Stimulated activated effector memory CD8-positive, alpha-beta T cell treated with anti-CD3 and anti-CD28 coated beads, Interleukin-12 subunit alpha, Interleukin-12 subunit beta, amount 100 ng/mL, for 72 hours (primary cell): ENCODE data around the gene CSTB.
"Not testable (repeated sequence)": the region's sequence is repeated elsewhere in the genome, so short reads cannot be mapped to it uniquely, and the experiment has no call there.

Source experiments
- ATAC-seq: fragments of 150-1000 bp; cut with Tn5 transposase; 2 replicates; pipeline ENCODE4 v1.10.0; 2021
- DNase-seq, 2 donors: peaks; one replicate each; pipeline ENCODE4 v3.0.0; 2021 to 2022; ENCODE audit warnings: low spot score in 2 of 2
- H3K27ac Mint-ChIP-seq: one replicate; pipeline ENCODE4 v1.8.0; 2022; ENCODE audit warnings: mild to moderate bottlenecking, mixed read lengths
- H3K36me3 Mint-ChIP-seq: one replicate; pipeline ENCODE4 v1.8.0; 2022; ENCODE audit warnings: mild to moderate bottlenecking, mixed read lengths
- H3K4me1 Mint-ChIP-seq: one replicate; pipeline ENCODE4 v1.8.0; 2022; ENCODE audit warnings: mixed read lengths
- H3K4me3 Mint-ChIP-seq: one replicate; pipeline ENCODE4 v1.8.0; 2022; ENCODE audit warnings: mild to moderate bottlenecking, mixed read lengths
- H3K9me3 Mint-ChIP-seq: one replicate; pipeline ENCODE4 v1.8.0; 2022; ENCODE audit warnings: mixed read lengths

Gene CSTB, protein sequence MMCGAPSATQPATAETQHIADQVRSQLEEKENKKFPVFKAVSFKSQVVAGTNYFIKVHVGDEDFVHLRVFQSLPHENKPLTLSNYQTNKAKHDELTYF

DNA sequence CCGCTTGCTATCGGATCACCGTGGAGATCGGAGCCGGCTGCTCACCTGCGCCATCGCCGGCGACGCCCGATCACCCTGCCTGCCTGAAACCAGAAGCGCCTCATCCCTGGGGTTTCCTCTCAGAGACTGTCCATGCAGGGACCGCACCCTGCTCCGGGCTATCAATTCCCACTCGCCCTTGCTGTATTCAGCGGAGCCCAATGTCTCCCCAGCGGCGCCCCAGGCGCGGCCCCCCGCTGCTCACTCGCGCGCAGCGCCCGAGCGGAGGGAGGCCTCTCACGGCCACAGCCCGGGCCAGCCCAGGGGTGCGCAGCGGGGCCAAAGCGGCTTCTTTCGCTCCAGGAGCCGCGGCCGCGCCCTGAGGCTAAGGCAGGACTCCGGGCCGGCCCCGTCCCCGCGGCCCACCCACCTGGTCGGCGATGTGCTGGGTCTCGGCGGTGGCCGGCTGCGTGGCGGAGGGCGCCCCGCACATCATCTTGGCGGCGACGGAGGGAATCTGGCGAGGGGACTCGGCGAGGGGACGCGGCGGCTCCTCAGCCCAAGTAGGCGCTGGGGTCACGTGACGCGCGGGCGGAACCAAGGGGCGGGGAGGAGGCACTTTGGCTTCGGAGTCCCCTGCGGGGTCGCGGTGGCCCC, at the start of gene CSTB:
TSS of gene CSTB (minus strand) at position 514 of the 636 bp plus-strand sequence. CDS start at position 475, 39 bp downstream.
- H3K9me3 Mint-ChIP-seq = no peaks in the 10 kb centered on the region
- peak; percentile 83 for ATAC-seq
- peaks cover 29% of the 10 kb centered on the region for H3K36me3 Mint-ChIP-seq
- H3K27ac Mint-ChIP-seq = peak within 1 kb of the TSS; percentile 94
- peak; percentile 79 to 94 for DNase-seq
- H3K4me3 Mint-ChIP-seq = peak within 1 kb of the TSS; percentile 88
- peaks cover 57% of the 10 kb centered on the region for H3K4me1 Mint-ChIP-seq

DNA sequence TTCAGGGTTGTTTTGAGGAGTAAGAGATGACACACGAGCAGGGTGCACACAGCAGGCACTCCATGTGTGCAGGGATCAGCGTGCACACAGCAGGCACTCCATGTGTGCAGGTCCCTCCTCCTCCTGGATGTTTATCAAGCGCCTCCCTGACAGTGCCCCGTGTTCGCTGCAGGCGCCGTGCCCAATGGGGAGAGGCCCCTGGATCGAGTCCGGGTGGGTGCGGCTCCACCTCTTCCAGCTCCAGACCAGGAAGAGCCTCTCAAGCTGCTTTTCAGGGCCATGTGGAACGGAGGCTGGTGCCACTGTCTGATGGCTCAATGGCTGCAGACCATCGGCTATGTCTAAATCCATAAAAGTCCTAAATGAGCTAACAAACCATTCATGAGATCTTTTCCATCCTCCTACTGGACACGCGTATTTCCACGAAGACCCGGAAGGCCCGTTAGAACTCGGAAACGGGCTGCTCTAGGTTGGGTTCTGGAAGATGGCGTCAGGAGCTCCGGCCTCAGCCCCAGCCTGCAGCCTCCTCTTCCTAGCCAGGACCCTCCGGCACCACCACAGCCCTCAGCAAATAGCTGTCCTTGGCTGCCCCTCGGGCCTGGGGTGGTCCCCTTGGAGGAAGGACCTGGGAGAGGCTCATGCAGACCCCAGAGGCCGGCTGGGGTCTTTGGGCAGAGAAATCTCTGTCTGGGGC, 49.3 kb upstream of the CSTB start:
- no peak for ATAC-seq
- Mint-ChIP-seq H3K27ac (no peak overlapping the region), H3K4me1 (no peaks in the 10 kb centered on the region), H3K36me3 (no peaks in the 10 kb centered on the region), H3K9me3 (no peaks in the 10 kb centered on the region), H3K4me3 (no peak overlapping the region)
- no peak for DNase-seq

DNA sequence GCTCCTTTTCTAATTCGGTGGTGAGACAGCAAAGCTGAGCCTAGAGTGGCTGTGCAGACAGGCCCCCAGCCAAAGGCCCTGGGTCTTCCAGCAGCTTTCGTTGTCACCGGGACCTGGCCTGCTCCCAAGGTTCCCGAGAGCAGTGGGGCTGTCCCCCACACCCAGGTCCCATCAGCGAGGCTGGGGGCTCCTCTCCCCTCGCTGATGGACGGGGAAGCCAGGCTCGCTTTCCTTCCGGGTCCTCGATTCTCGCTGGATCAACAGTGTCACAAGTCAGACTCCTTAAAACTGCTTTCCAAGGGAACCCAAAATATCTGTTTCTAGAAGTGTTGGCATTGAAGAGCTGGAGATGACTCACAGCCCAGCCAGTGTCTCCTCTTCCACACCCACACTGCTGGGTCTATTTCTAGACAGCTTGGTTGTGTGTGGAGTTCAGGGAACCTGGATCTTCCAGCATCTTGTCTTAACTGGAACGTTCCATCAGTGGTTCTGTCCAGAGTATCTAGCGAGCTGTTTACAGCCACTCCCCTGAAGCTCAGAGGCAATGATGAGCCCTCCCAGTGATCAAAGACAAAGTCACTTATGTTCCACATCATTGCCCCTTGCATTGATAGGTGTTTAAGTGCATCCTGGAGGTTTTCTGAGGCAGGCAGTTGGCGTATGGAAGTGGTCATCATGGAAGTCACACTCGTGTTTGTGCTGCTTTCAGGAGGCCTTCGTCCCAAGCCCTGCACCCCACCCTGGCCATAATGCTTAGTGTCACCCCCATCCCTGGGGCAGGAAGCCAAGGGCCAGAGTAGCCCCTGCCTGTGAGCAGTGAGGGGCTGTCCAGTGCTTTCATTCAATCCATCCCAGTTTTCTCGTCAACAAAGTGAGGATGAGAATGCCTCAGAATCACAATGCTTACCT, 48.5 kb upstream of the CSTB start:
- Mint-ChIP-seq H3K27ac (peak overlapping the region; percentile 17), H3K36me3 (no peaks in the 10 kb centered on the region), H3K4me3 (no peak overlapping the region), H3K4me1 (no peaks in the 10 kb centered on the region), H3K9me3 (no peaks in the 10 kb centered on the region)
- ATAC-seq (no peak), DNase-seq (no peak)

DNA sequence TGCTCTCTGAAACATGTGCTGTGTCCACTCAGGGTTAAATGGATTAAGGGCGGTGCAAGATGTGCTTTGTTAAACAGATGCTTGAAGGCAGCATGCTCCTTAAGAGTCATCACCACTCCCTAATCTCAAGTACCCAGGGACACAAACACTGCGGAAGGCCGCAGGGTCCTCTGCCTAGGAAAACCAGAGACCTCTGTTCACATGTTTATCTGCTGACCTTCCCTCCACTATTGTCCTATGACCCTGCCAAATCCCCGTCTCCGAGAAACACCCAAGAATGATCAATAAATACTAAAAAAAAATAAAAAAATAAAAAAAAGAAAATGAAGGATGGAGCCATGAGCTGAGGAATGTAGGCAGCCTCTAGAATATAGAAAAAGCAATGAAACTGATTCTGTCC, 46.6 kb upstream of the CSTB start:
- not testable (repeated sequence) for H3K9me3 Mint-ChIP-seq, H3K36me3 Mint-ChIP-seq

DNA sequence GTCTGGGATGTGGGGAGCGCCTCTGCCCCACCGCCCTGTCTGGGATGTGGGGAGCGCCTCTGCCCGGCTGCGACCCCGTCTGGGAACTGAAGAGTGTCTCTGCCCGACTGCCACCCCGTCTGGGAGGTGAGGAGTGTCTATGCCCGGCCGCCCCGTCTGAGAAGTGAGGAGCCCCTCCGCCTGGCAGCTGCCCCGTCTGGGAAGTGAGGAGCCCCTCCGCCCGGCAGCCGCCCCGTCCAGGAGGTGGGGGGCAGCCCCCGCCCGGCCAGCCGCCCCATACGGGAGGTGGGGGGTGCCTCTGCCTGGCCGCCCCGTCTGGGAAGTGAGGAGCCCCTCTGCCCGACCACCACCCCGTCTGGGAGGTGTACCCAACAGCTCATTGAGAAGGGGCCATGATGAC, 46.1 kb upstream of the CSTB start:
- not testable (repeated sequence) for H3K9me3 Mint-ChIP-seq, H3K4me1 Mint-ChIP-seq, H3K4me3 Mint-ChIP-seq, H3K27ac Mint-ChIP-seq, H3K36me3 Mint-ChIP-seq, ATAC-seq, DNase-seq

More for the DNA sequence above, 46.6 kb upstream of the CSTB start:
- H3K4me1 Mint-ChIP-seq, ATAC-seq, DNase-seq, H3K4me3 Mint-ChIP-seq, H3K27ac Mint-ChIP-seq: not testable (repeated sequence)

DNA sequence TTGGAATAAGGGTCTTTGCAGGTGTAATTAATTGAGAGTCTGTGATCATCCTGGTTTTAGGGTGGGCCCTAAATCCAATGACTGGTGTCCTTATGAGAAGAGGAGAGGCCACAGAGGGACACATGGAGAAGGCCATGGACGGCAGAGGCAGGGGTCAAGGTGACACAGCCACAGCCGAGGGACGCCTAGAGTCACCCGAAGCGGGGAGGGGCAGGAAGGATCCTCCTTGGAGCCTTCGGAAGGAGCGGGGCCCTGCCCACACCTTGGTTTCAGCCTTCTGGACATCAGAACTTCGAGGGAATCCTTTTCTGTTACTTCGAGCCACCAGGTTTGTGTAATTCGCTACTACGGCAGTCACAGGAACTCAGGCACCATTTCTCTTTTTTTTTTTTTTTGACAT, 44.4 kb upstream of the CSTB start:
- no peak overlapping the region for H3K27ac Mint-ChIP-seq
- no peaks in the 10 kb centered on the region for H3K36me3 Mint-ChIP-seq
- DNase-seq (no peak), ATAC-seq (no peak)
- no peak overlapping the region for H3K4me3 Mint-ChIP-seq
- H3K9me3 Mint-ChIP-seq = peaks cover 4% of the 10 kb centered on the region
- no peaks in the 10 kb centered on the region for H3K4me1 Mint-ChIP-seq

DNA sequence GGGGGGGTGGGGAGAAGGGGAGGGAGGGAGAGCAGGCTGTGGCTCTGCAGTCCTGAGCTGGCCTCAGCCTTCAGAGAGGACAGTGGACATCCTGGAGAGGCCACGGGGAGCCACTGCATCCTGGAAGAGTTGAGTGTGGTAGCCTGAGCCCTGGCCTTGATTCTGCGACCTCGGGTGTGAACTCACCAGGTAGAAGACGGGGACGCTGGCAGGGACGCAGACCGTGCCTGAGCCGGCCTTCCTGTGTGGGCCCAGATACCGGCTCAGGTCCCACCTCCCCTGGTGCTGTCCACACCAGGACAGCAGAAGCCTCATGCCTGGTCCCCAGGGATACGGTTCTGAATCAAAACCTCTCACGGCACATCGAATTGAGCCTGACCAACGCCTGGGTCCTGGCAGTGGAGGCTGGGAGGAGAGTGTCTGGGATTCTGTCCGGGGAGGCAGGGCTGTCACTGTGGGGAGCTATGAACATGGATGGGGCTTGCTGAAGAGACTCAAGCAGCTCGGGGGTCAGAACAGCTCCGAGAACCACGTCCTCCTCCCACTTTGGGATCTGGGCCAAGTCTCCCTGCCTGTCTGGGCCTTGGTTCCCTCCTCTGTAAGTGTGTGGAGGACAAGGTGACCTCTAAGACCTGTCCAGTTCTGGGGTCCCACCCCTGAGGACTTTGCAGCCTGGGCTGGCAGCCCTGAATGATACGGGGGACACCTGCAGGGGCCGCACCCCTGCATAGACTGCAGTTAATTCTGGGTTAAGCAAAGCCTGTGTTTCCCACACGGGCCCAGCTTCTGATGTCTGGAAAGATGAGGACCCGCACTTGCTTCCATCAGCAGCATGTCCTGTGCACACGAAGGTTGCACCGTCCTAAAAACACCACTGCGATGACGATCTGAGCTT, 43.6 kb upstream of the CSTB start:
- Mint-ChIP-seq H3K36me3 (peaks cover 3% of the 10 kb centered on the region), H3K27ac (no peak overlapping the region), H3K4me3 (no peak overlapping the region), H3K4me1 (peaks cover 3% of the 10 kb centered on the region), H3K9me3 (peaks cover 4% of the 10 kb centered on the region)
- ATAC-seq = no peak
- no peak for DNase-seq

DNA sequence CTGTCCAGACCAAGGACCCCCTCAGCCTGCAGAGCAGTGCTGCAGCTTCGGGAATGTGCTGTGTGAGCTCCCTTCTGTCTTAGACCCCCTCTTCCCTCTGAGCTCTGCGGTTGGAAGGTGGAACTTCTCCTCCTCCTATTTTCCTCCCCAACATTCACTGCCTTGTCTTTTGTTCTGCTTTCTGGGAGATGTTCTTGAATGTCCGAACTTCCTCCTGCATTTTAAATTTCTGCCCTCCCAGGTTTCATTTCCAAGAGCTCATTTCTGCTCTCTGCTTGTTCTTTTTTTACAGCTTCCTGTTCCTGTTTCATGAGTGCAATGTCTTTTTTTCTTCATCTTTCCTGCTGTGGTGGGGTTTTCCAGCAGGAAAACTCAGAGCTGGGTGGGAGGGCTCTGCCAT, 42.6 kb upstream of the CSTB start:
- Mint-ChIP-seq H3K4me3 (no peak overlapping the region), H3K9me3 (peaks cover 4% of the 10 kb centered on the region), H3K27ac (no peak overlapping the region), H3K36me3 (peaks cover 6% of the 10 kb centered on the region), H3K4me1 (peaks cover 8% of the 10 kb centered on the region)
- ATAC-seq (no peak), DNase-seq (no peak)

DNA sequence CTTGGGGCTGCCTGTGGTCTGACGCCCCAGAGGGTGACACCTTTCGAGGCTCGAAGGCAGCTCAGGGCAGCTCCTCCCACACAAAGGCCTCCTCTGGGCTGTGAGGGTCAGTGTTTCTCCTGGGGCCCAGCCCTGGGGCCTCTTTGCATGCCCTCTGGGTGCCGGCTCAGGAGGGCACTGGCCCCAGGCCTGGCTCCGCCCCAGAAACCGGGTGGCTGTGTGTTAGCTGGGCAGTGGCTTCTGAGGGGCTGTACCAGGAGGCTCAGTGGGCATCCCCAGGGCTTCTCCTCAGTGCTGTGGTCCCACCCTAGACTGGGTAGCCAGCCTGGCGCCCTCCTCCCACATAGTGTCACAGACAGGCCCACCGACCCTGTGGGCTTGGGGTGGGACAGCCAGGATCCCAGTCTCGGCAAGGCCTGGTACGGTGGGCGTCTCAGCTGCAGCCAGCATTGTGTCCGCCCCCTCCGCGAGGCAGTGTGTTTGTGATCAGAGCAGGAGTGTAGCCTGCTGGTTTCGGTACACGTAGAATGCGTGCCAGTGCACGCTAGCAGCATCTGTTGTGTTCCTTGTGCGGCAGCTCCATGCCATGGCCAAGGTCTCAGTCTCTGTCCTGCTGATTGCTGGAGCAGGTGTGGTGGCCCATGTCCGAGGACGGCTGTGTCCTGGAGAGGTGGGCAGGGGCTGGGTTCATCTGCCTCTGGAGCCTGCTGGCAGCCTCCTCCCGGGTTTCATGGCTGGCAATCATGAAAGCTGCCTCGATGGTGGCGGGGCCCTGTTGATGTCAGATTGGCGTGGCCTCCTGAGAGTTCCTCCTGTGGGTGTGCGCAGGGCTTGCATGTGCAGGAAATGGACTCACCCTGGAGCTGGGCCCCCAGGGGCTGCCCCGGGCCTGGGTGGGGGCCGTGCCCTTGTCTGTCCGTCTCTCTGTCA, 41.3 kb upstream of the CSTB start:
- H3K27ac Mint-ChIP-seq = no peak overlapping the region
- no peak overlapping the region for H3K4me3 Mint-ChIP-seq
- peaks cover 4% of the 10 kb centered on the region for H3K9me3 Mint-ChIP-seq
- peaks cover 6% of the 10 kb centered on the region for H3K36me3 Mint-ChIP-seq
- H3K4me1 Mint-ChIP-seq = peaks cover 11% of the 10 kb centered on the region
- no peak for ATAC-seq
- DNase-seq = no peak

DNA sequence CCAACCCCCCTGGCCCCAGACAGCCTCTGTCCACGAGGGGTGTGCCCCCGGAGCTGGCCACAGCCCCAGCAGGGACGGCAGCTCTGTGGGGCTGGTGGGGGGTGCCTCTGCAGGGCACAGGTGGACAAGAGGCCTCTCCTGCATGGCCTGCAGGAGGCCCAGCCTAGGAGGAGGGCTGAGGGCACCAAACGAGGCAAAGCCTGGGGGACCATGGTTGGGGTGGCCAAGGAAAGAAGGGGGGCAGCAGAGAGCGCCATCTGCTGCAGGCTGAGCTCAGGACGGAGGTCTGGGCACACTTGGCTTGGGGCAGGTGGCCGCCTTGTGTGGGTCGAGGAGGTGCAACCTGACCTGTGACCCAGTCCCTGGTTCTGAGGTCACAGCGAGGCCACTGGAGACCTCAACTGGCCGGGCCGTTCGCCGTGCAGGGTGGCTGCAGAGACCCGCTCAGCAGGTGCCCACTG, 40.5 kb upstream of the CSTB start:
- peaks cover 4% of the 10 kb centered on the region for H3K9me3 Mint-ChIP-seq
- ATAC-seq (no peak), DNase-seq (no peak)
- peaks cover 6% of the 10 kb centered on the region for H3K36me3 Mint-ChIP-seq
- H3K4me3 Mint-ChIP-seq = no peak overlapping the region
- H3K4me1 Mint-ChIP-seq = peaks cover 13% of the 10 kb centered on the region
- H3K27ac Mint-ChIP-seq = peak overlapping the region; percentile 40

DNA sequence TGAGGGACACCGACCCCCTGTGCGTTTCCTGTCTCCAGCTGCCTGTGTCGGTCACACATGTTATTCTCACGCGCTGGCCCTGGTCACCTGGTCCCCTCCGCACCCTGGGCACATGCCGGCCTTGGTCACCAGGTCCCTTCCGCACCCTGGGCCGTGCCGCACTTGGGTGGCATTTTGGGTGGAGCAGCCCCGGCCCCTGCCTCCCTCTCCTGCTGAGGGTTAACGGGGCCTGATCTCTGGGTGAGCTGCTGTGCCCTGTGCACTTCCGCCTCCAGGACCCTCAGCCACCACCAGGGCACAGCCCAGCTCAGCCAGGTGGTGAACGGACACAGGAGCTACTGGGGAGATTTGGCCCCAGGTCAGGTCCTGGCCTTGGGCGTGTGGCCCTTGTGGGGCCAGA, 39.9 kb upstream of the CSTB start:
- no peak for DNase-seq
- peaks cover 4% of the 10 kb centered on the region for H3K9me3 Mint-ChIP-seq
- H3K27ac Mint-ChIP-seq = peak overlapping the region; percentile 40
- ATAC-seq = no peak
- H3K4me3 Mint-ChIP-seq = no peak overlapping the region
- H3K36me3 Mint-ChIP-seq = peaks cover 6% of the 10 kb centered on the region
- peaks cover 15% of the 10 kb centered on the region for H3K4me1 Mint-ChIP-seq

DNA sequence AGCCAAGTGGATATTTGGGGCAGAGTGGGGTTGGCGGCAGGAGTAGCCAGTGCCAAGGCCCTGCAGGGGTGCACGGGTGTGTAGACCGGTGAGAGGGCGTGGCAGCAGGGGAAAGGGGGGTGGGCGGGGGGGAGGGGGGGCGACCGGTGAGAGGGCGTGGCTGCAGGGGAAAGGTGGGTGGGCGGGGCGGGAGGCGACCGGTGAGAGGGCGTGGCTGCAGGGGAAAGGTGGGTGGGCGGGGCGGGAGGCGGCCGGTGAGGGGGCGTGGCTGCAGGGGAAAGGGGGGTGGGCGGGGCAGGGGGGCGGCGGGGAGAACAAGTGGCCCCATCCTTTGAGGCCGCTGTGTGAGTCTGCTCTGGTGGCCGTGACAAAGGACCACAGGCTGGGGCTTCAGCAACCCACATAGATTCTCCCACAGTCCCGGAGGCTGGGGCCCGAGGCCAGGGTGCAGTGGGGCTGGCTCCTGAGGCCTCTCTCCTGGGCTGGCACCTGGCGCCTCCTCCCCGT, 39.1 kb upstream of the CSTB start:
- Mint-ChIP-seq H3K36me3 (peaks cover 6% of the 10 kb centered on the region), H3K4me1 (peaks cover 21% of the 10 kb centered on the region), H3K9me3 (peaks cover 4% of the 10 kb centered on the region), H3K27ac (no peak overlapping the region), H3K4me3 (no peak overlapping the region)
- ATAC-seq = no peak
- DNase-seq = no peak

DNA sequence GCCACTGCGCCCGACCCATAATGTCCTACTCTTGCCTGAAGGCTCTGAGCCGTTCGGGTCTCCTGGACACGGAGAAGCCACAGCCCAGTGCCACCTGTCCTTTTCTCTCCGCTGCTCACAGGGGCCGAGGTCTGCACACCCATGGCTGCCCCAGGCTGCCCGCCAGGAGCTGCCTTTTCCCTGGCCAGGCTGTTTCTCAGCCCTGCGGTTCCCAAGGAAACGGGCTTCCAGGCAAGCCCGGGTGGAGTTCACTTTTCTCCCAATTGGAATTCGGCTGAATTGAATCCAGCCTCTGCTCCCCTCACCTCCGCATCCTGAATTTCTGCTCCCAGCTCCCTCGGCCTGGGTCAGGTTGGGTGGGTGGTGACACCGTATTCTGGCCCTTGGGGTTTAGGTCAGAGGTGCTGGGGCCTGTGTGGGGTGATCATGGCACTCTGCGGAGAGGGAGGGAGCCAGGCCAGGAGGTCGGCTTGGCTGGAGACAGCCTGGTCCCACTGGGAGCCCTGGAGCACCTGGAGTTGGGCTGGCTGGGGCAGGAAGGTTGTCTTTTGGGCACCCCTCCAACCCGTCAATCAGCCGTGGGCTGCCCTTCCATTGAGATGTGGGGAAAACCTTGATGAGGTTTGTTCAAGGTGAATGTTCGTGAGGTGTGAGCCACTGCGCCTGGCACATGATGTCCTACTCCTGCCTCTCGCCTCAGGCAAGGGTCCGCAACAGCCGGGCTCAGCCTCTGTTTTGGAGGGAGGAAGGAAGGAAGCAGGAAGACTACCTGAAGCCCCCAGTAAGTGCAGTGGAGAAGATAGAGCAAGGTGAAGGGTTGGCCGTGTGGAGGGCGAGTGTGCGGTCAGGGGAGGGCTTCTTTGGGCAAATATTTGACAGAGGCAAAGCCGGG, 38.4 kb upstream of the CSTB start:
- H3K27ac Mint-ChIP-seq = no peak overlapping the region

More for the DNA sequence above, 38.4 kb upstream of the CSTB start:
- Mint-ChIP-seq H3K4me3 (no peak overlapping the region), H3K4me1 (peaks cover 21% of the 10 kb centered on the region), H3K9me3 (peaks cover 4% of the 10 kb centered on the region), H3K36me3 (peaks cover 6% of the 10 kb centered on the region)
- ATAC-seq (no peak), DNase-seq (no peak)
